ENCODE measurements around the gene ADCK2. TPM values are rescaled to one million over a fixed set of nuclear protein-coding genes. Genes with fewer than 3 reads are reported as not detected.
"Not testable (repeated sequence)": the region's sequence is repeated elsewhere in the genome, so short reads cannot be mapped to it uniquely, and the experiment has no call there.

ADCK2 gene
- total RNA-seq, 4 donors from 2014 or later: 31.6 to 43.8 (median 37.4) TPM

- DNase-seq: peak; percentile 81
- H3K9me3 ChIP-seq: no peaks in the 10 kb centered on the region
- no peaks in the 10 kb centered on the region for H3K36me3 ChIP-seq
- in situ Hi-C loops (cut with MboI; ENCODE audit: low pct_ligation_motif_present in 1 of 4, low pct_unique_long_range_greater_than_20kb in 1 of 4, low sequenced_read_pairs in 3 of 4): loop anchor here in 3 of 4 donors (5.0 to 10.0 kb wide), 2 partner anchors 140 to 142 kb away; no protein-coding TSS in a partner anchor
- intact Hi-C loops (cut with DNase I; ENCODE audit: low total_unique reads): no loop called here
- peaks cover 18 to 28% (median 19%) of the 10 kb centered on the region in 4 donors for H3K4me1 ChIP-seq
- WGBS, 2 donors (ENCODE audit: low coverage in 1 of 2): 15 to 39% methylated on average over 2 to 11 of the region's 11 CpGs
- H3K27ac ChIP-seq: peak overlapping the region; percentile 72 to 82 (median 78)
- H3K27me3 ChIP-seq: no peaks in the 10 kb centered on the region
- H3K4me3 ChIP-seq: peak overlapping the region in 2 of 4 donors; percentile 17 to 43
- peak in 1 of 3 donors; percentile 41 for TF ChIP-seq POLR2AphosphoS5 (IDR thresholded peaks at IDR 0.05)
- TF ChIP-seq POLR2A (IDR thresholded peaks at IDR 0.05): no peak
- no peak for TF ChIP-seq EP300 (IDR thresholded peaks at IDR 0.05; ENCODE audit: low read depth)
- TF ChIP-seq, protein P1, sequence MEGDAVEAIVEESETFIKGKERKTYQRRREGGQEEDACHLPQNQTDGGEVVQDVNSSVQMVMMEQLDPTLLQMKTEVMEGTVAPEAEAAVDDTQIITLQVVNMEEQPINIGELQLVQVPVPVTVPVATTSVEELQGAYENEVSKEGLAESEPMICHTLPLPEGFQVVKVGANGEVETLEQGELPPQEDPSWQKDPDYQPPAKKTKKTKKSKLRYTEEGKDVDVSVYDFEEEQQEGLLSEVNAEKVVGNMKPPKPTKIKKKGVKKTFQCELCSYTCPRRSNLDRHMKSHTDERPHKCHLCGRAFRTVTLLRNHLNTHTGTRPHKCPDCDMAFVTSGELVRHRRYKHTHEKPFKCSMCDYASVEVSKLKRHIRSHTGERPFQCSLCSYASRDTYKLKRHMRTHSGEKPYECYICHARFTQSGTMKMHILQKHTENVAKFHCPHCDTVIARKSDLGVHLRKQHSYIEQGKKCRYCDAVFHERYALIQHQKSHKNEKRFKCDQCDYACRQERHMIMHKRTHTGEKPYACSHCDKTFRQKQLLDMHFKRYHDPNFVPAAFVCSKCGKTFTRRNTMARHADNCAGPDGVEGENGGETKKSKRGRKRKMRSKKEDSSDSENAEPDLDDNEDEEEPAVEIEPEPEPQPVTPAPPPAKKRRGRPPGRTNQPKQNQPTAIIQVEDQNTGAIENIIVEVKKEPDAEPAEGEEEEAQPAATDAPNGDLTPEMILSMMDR (IDR thresholded peaks at IDR 0.05): no peak
These were observed 15.9 kb upstream of the ADCK2 start for GRCh38 chr7:140656548-140657515.

GRCh38 chr7:140657891-140658290 lies 14.9 kb upstream of the ADCK2 start:
- Histone ChIP-seq H3K4me3 (no peak overlapping the region), H3K9me3 (no peaks in the 10 kb centered on the region), H3K4me1 (peaks cover 18 to 28% (median 19%) of the 10 kb centered on the region in 4 donors), H3K27me3 (no peaks in the 10 kb centered on the region), H3K27ac (no peak overlapping the region), H3K36me3 (no peaks in the 10 kb centered on the region)
- DNase-seq: no peak
- TF ChIP-seq POLR2AphosphoS5 (IDR thresholded peaks at IDR 0.05) (no peak), EP300 (IDR thresholded peaks at IDR 0.05; ENCODE audit: low read depth) (no peak), POLR2A (IDR thresholded peaks at IDR 0.05) (no peak)
- TF ChIP-seq, protein P1 (IDR thresholded peaks at IDR 0.05): no peak
- in situ Hi-C loops (cut with MboI; ENCODE audit: low pct_ligation_motif_present in 1 of 4, low pct_unique_long_range_greater_than_20kb in 1 of 4, low sequenced_read_pairs in 3 of 4): loop anchor here in 3 of 4 donors (5.0 to 10.0 kb wide), 2 partner anchors 141 to 143 kb away; no protein-coding TSS in a partner anchor
- WGBS, 2 donors (ENCODE audit: low coverage in 1 of 2): 90 to 93% methylated on average over 9 of the region's 9 CpGs
- intact Hi-C loops (cut with DNase I; ENCODE audit: low total_unique reads): no loop called here

DNA sequence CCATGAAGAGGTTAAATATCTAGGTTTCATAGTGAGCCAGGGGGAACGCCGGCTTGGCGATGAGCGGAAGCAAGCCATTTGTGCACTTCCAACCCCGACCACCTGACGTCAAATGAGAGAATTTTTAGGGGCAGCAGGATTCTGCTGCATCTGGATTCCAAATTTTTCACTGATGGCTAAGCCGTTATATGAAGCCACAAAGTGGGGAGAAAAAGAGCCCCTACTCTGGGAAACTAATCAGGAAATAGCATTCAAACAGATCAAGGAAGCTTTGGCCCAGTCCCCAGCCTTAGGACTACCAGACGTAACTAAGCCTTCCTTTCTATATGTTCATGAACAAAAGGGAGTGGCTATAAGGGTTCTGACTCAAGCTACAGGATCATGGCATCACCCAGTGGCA lies 12.9 kb upstream of the ADCK2 start:
- H3K4me1 ChIP-seq: peaks cover 13 to 24% (median 16%) of the 10 kb centered on the region in 4 donors
- no peak overlapping the region for H3K27ac ChIP-seq
- in situ Hi-C loops (cut with MboI; ENCODE audit: low pct_ligation_motif_present in 1 of 4, low pct_unique_long_range_greater_than_20kb in 1 of 4, low sequenced_read_pairs in 3 of 4) (loop anchor here in 3 of 4 donors (5.0 to 10.0 kb wide), 2 partner anchors 143 to 145 kb away; no protein-coding TSS in a partner anchor), intact Hi-C loops (cut with DNase I; ENCODE audit: low total_unique reads) (no loop called here)
- H3K4me3 ChIP-seq: no peak overlapping the region
- no peak for DNase-seq
- H3K36me3 ChIP-seq: no peaks in the 10 kb centered on the region
- no peaks in the 10 kb centered on the region for H3K27me3 ChIP-seq
- 60 to 74% methylated on average over 6 to 8 of the region's 8 CpGs for WGBS, 2 donors (ENCODE audit: low coverage in 1 of 2)
- H3K9me3 ChIP-seq: no peaks in the 10 kb centered on the region
- no peak for TF ChIP-seq EP300 (IDR thresholded peaks at IDR 0.05; ENCODE audit: low read depth)
- TF ChIP-seq, protein P1 (IDR thresholded peaks at IDR 0.05): no peak
- no peak for TF ChIP-seq POLR2AphosphoS5 (IDR thresholded peaks at IDR 0.05)
- no peak for TF ChIP-seq POLR2A (IDR thresholded peaks at IDR 0.05)

- Histone ChIP-seq H3K4me3 (no peak overlapping the region), H3K9me3 (no peaks in the 10 kb centered on the region), H3K36me3 (no peaks in the 10 kb centered on the region), H3K4me1 (peaks cover 11 to 19% (median 11%) of the 10 kb centered on the region in 4 donors), H3K27me3 (no peaks in the 10 kb centered on the region), H3K27ac (no peak overlapping the region)
- no peak for TF ChIP-seq POLR2A (IDR thresholded peaks at IDR 0.05)
- TF ChIP-seq, protein P1 (IDR thresholded peaks at IDR 0.05): peak in 1 of 5 experiments; percentile 9
- no peak for TF ChIP-seq POLR2AphosphoS5 (IDR thresholded peaks at IDR 0.05)
- TF ChIP-seq EP300 (IDR thresholded peaks at IDR 0.05; ENCODE audit: low read depth): no peak
- 8 to 25% methylated on average over 2 of the region's 2 CpGs for WGBS, 2 donors (ENCODE audit: low coverage in 1 of 2)
- intact Hi-C loops (cut with DNase I; ENCODE audit: low total_unique reads): no loop called here
- DNase-seq: peak; percentile 9
- in situ Hi-C loops (cut with MboI; ENCODE audit: low pct_ligation_motif_present in 1 of 4, low pct_unique_long_range_greater_than_20kb in 1 of 4, low sequenced_read_pairs in 3 of 4): no loop called here
These were observed 11.6 kb upstream of the ADCK2 start for GRCh38 chr7:140661124-140661523.

- H3K4me3 ChIP-seq; H3K36me3 ChIP-seq; H3K9me3 ChIP-seq; H3K27ac ChIP-seq; intact Hi-C loops (cut with DNase I; ENCODE audit: low total_unique reads); DNase-seq; H3K4me1 ChIP-seq; in situ Hi-C loops (cut with MboI; ENCODE audit: low pct_ligation_motif_present in 1 of 4, low pct_unique_long_range_greater_than_20kb in 1 of 4, low sequenced_read_pairs in 3 of 4); H3K27me3 ChIP-seq: not testable (repeated sequence)
- 79 to 83% methylated on average over 1 to 2 of the region's 2 CpGs for WGBS, 2 donors (ENCODE audit: low coverage in 1 of 2)
These were observed 9.8 kb upstream of the ADCK2 start for GRCh38 chr7:140662938-140663337.

Measured in transverse colon (tissue), 4 donors.